DND-41 (cell line): ENCODE data around the gene NAT10.
A peak's percentile ranks its signal among the peaks of the same experiment; 100 is the strongest.

Source experiments
- ATAC-seq: fragments of 200-7000 bp; cut with Tn5 transposase; 3 replicates; pipeline ENCODE4 v1.9.1; 2021; ENCODE audit warnings: low read depth; ENCODE audit not compliant: insufficient read depth
- DNase-seq: peaks from one replicate; pipeline ENCODE4 v3.0.0-alpha.2; 2020
- H2AFZ ChIP-seq: 2 replicates; pipeline ENCODE4 v1.6.0; 2012; ENCODE audit warnings: low read depth, low read length
- H3K27ac ChIP-seq: 2 replicates; pipeline ENCODE4 v1.5.1; 2012; ENCODE audit warnings: low read length, inconsistent platforms
- H3K27me3 ChIP-seq: fragments of 200-600 bp; sonication (generic); 2 replicates; pipeline ENCODE4 v1.6.0; 2012; ENCODE audit warnings: low read length, mild to moderate bottlenecking, inconsistent platforms; ENCODE audit not compliant: insufficient read depth, poor library complexity
- H3K36me3 ChIP-seq: 2 replicates; pipeline ENCODE4 v1.5.1; 2012; ENCODE audit warnings: low read length, inconsistent platforms; ENCODE audit not compliant: insufficient read depth
- H3K4me1 ChIP-seq: 2 replicates; pipeline ENCODE4 v1.5.1; 2012; ENCODE audit warnings: mild to moderate bottlenecking, low read length; ENCODE audit not compliant: insufficient read depth
- H3K4me2 ChIP-seq: 2 replicates; pipeline ENCODE4 v1.6.0; 2012; ENCODE audit warnings: mild to moderate bottlenecking, moderate library complexity, low read length, inconsistent platforms; ENCODE audit not compliant: insufficient read depth
- H3K4me3 ChIP-seq, 2 experiments: fragments of 200-600 bp in 1 of 2; shearing (Covaris generic) in 1 of 2; 2 replicates each; pipeline ENCODE4 v1.5.1; 2012 to 2016; ENCODE audit warnings: inconsistent platforms in 2 of 2, low read length in 2 of 2, mild to moderate bottlenecking in 2 of 2, low read depth in 1 of 2, moderate library complexity in 1 of 2
- H3K79me2 ChIP-seq: 2 replicates; pipeline ENCODE4 v1.6.0; 2012; ENCODE audit warnings: low read length, inconsistent platforms; ENCODE audit not compliant: insufficient read depth
- H3K9ac ChIP-seq: 2 replicates; pipeline ENCODE4 v1.6.0; 2012; ENCODE audit warnings: low read depth, mild to moderate bottlenecking, inconsistent platforms, low read length, moderate library complexity
- H3K9me3 ChIP-seq: 2 replicates; pipeline ENCODE4 v1.5.1; 2012; ENCODE audit warnings: low read length, moderate library complexity, mild to moderate bottlenecking, inconsistent platforms; ENCODE audit not compliant: insufficient read depth, severe bottlenecking
- H4K20me1 ChIP-seq: 2 replicates; pipeline ENCODE4 v1.6.0; 2012; ENCODE audit warnings: low read length; ENCODE audit not compliant: insufficient read depth
- CTCF ChIP-seq: IDR thresholded peaks from 2 replicates; pipeline ENCODE4 v1.5.1; 2012; ENCODE audit warnings: borderline replicate concordance, low read length, moderate library complexity, mild to moderate bottlenecking; ENCODE audit not compliant: poor library complexity, severe bottlenecking; ENCODE audit errors: extremely low read depth
- EZH2 ChIP-seq: IDR thresholded peaks from 3 replicates; pipeline ENCODE4 v1.6.1; 2012; ENCODE audit warnings: borderline replicate concordance, low read depth, mild to moderate bottlenecking, moderate library complexity, low read length, inconsistent platforms; ENCODE audit not compliant: severe bottlenecking

NAT10 gene

GRCh38 chr11:34149786-34150185 is 44.4 kb downstream of the NAT10 start:
- Histone ChIP-seq H3K27me3 (no peaks in the 10 kb centered on the region), H3K79me2 (no peaks in the 10 kb centered on the region), H4K20me1 (0 out of 2 replicates have a peak, but pooled peaks cover 7% of the 10 kb centered on the region), H3K27ac (no peak overlapping the region), H3K36me3 (peaks cover 67% of the 10 kb centered on the region), H2AFZ (no peak overlapping the region), H3K4me3 (no peak overlapping the region), H3K9ac (no peak overlapping the region), H3K9me3 (no peaks in the 10 kb centered on the region), H3K4me2 (no peak overlapping the region), H3K4me1 (no peaks in the 10 kb centered on the region)
- DNase-seq, result no peak
- TF ChIP-seq CTCF (peak; percentile 46), EZH2 (no peak)
- ATAC-seq, result peak; percentile 51; the same call in 1 of the 3 replicates

GRCh38 chr11:34150494-34151151 is 45.2 kb downstream of the NAT10 start:
- no peaks in the 10 kb centered on the region for H3K4me1 ChIP-seq
- DNase-seq (no peak), ATAC-seq (no peak)
- H3K9ac ChIP-seq, result no peak overlapping the region
- no peaks in the 10 kb centered on the region for H3K27me3 ChIP-seq
- H2AFZ ChIP-seq, result no peak overlapping the region
- 0 out of 2 replicates have a peak, but pooled peaks cover 5% of the 10 kb centered on the region for H4K20me1 ChIP-seq
- H3K36me3 ChIP-seq, result peaks cover 59% of the 10 kb centered on the region
- H3K4me3 ChIP-seq, result no peak overlapping the region
- no peaks in the 10 kb centered on the region for H3K79me2 ChIP-seq
- no peak overlapping the region for H3K4me2 ChIP-seq
- no peak for TF ChIP-seq EZH2
- TF ChIP-seq CTCF, result no peak
- H3K9me3 ChIP-seq, result no peaks in the 10 kb centered on the region
- no peak overlapping the region for H3K27ac ChIP-seq

- Histone ChIP-seq H3K9ac (no peak overlapping the region), H3K4me1 (no peaks in the 10 kb centered on the region), H3K27ac (no peak overlapping the region), H3K36me3 (peaks cover 54% of the 10 kb centered on the region), H2AFZ (no peak overlapping the region), H3K4me3 (no peak overlapping the region), H3K79me2 (no peaks in the 10 kb centered on the region), H3K9me3 (no peaks in the 10 kb centered on the region), H3K27me3 (no peaks in the 10 kb centered on the region), H3K4me2 (no peak overlapping the region), H4K20me1 (0 out of 2 replicates have a peak, but pooled peaks cover 5% of the 10 kb centered on the region)
- DNase-seq (no peak), ATAC-seq (no peak)
- TF ChIP-seq EZH2 (no peak), CTCF (no peak)
Measured at GRCh38 chr11:34151166-34151565, 45.7 kb downstream of the NAT10 start.
